AG04450 (cell line): ENCODE results near the gene PAN2. TPM values are rescaled to one million over a fixed set of nuclear protein-coding genes. Genes with fewer than 3 reads are reported as not detected.

Experiments
- CTCF ChIA-PET: fragments of 300-600, 350-600 bp; formaldehyde crosslinking; extraction: SDS; loops from one replicate; lab custom pipeline; 2022; ENCODE audit warnings: antibody characterized with exemption, inconsistent platforms; lab: Charles Lee
- POLR2A ChIA-PET: fragments of 350-600 bp; formaldehyde crosslinking; extraction: SDS; loops from one replicate; lab custom pipeline; 2021; ENCODE audit warnings: antibody characterized with exemption, inconsistent platforms; lab: Yijun Ruan, JAX
- DNase-seq: peaks from one replicate; pipeline ENCODE4 v3.0.0-alpha.2; 2011; ENCODE audit warnings: low read depth, low spot score
- H3K27ac ChIP-seq: one replicate; pipeline ENCODE4 v1.5.1; 2012; ENCODE audit warnings: low read depth, low read length, control low read depth
- H3K27me3 ChIP-seq: one replicate; pipeline ENCODE4 v1.6.0; 2012; ENCODE audit warnings: low read length; ENCODE audit not compliant: control insufficient read depth, insufficient read depth
- H3K4me3 ChIP-seq: 2 replicates; pipeline ENCODE4 v1.5.1; 2011; ENCODE audit warnings: mild to moderate bottlenecking, low read depth, low read length, control low read depth
- H3K9me3 ChIP-seq: 2 replicates; pipeline ENCODE4 v1.5.1; 2012; ENCODE audit warnings: low read length; ENCODE audit not compliant: control insufficient read depth, insufficient read depth
- polyA minus RNA-seq: library from RNA; depleted of rRNA, polyadenylated mRNA; stranded (reverse); fragments of >200 nt; gene quantifications from 2 replicates; pipeline ENCODE4 v1.2.3, GENCODE V29; 2011; rRNA and poly(A)+ RNA removed
- polyA plus RNA-seq: library from polyadenylated mRNA; depleted of rRNA; stranded (reverse); fragments of >200 nt; gene quantifications from 2 replicates; pipeline ENCODE4 v1.2.3, GENCODE V29; 2011; rRNA removed
- TF ChIP-seq, protein P1 (sequence below): IDR thresholded peaks from 2 replicates; pipeline ENCODE4 v1.5.1; 2011; ENCODE audit warnings: low read depth, low read length, control low read depth, inconsistent platforms

The PAN2 gene, protein sequence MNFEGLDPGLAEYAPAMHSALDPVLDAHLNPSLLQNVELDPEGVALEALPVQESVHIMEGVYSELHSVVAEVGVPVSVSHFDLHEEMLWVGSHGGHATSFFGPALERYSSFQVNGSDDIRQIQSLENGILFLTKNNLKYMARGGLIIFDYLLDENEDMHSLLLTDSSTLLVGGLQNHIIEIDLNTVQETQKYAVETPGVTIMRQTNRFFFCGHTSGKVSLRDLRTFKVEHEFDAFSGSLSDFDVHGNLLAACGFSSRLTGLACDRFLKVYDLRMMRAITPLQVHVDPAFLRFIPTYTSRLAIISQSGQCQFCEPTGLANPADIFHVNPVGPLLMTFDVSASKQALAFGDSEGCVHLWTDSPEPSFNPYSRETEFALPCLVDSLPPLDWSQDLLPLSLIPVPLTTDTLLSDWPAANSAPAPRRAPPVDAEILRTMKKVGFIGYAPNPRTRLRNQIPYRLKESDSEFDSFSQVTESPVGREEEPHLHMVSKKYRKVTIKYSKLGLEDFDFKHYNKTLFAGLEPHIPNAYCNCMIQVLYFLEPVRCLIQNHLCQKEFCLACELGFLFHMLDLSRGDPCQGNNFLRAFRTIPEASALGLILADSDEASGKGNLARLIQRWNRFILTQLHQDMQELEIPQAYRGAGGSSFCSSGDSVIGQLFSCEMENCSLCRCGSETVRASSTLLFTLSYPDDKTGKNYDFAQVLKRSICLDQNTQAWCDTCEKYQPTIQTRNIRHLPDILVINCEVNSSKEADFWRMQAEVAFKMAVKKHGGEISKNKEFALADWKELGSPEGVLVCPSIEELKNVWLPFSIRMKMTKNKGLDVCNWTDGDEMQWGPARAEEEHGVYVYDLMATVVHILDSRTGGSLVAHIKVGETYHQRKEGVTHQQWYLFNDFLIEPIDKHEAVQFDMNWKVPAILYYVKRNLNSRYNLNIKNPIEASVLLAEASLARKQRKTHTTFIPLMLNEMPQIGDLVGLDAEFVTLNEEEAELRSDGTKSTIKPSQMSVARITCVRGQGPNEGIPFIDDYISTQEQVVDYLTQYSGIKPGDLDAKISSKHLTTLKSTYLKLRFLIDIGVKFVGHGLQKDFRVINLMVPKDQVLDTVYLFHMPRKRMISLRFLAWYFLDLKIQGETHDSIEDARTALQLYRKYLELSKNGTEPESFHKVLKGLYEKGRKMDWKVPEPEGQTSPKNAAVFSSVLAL
- polyA plus RNA-seq (18.5 and 22.2 TPM in 2 replicates), polyA minus RNA-seq (10.0 and 13.9 TPM in 2 replicates)

DNA sequence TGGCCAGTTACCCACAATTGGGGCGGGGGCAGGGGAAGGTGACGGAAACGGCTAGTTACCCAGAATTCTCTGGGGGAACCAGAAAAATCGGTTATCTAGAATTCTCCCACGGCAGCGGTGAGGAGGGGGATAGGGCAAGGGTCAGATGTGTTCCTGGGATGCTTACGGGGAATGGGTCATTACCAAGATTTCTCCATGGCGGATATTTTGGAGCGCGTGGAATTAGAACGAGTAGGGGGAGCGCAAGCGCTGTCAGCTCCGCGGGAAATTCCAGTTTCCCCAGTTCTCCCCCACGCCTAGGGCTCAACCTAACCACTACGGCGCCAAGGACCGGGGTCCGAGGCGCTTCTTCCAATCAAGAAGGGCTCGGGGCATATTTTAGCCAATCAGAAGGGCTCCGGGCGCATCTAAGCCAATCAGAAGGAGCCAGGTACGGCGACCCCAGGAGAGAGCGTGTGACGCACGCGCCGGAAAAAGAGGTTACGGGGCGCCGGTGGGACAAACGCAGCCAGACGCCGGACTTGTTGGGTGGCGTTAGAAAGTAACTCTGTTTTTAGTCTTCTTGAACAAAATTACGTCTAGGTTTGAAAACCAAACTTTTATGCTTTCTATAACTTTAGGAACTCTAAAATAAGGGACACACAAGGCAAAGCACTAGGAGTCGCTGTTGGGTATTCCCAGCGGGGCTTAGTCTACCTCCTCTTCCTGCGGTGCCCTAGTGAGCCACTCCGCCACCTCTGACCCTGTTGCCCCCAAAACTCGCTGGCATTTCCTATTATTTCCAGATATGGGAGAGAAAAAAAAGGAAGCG is at the start of gene PAN2:
TSS of gene PAN2 (minus strand) at position 322 of the 811 bp plus-strand sequence. CDS start 906 bp downstream, outside the sequence.
- TF ChIP-seq, protein P1, sequence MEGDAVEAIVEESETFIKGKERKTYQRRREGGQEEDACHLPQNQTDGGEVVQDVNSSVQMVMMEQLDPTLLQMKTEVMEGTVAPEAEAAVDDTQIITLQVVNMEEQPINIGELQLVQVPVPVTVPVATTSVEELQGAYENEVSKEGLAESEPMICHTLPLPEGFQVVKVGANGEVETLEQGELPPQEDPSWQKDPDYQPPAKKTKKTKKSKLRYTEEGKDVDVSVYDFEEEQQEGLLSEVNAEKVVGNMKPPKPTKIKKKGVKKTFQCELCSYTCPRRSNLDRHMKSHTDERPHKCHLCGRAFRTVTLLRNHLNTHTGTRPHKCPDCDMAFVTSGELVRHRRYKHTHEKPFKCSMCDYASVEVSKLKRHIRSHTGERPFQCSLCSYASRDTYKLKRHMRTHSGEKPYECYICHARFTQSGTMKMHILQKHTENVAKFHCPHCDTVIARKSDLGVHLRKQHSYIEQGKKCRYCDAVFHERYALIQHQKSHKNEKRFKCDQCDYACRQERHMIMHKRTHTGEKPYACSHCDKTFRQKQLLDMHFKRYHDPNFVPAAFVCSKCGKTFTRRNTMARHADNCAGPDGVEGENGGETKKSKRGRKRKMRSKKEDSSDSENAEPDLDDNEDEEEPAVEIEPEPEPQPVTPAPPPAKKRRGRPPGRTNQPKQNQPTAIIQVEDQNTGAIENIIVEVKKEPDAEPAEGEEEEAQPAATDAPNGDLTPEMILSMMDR: peak; percentile 84
- DNase-seq: peak; percentile 90
- peak within 1 kb of the TSS; percentile 67 for H3K4me3 ChIP-seq
- peak within 1 kb of the TSS; percentile 91 for H3K27ac ChIP-seq
- no peaks in the 10 kb centered on the region for H3K9me3 ChIP-seq
- POLR2A ChIA-PET: interaction anchor here (1.0 to 2.1 kb wide), 3 partner anchors 18 to 116 kb away, joined by 5 to 13 read pairs (median 7); partner anchors contain the start of genes CNPY2, STAT2 and TIMELESS
- CTCF ChIA-PET: interaction anchor here (0.6 to 2.7 kb wide), 6 partner anchors 12 to 239 kb away, joined by 3 to 12 read pairs (median 5); no protein-coding TSS in a partner anchor
- H3K27me3 ChIP-seq: no peaks in the 10 kb centered on the region

DNA sequence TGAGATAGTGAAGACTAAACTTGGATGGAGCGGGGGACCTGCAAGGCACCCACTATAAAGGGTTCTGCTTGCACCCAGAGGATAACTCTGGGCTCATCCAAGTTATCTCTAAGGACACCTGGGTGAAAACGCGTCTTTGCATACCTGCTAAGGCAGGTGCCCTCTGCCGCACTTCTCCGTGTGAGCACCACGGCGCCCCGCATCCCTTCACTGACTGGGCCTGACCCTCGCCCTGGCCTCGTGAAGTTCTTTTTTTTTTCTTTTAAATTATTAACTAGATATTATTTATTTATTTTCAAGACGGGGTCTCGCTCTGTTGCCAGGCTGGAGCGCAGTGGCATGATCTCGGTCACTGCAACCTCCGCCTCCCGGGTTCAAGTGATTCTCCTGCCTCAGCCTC is 48.8 kb upstream of the PAN2 start:
- no peak for DNase-seq
- peaks cover 8% of the 10 kb centered on the region for H3K27me3 ChIP-seq
- no peak overlapping the region for H3K4me3 ChIP-seq
- TF ChIP-seq, protein P1: no peak
- H3K27ac ChIP-seq: no peak overlapping the region
- CTCF ChIA-PET: no interaction called here
- POLR2A ChIA-PET: interaction anchor here (0.9 kb wide), 1 partner anchor 22 kb away, joined by 3 read pairs; the partner anchor contains the start of gene STAT2
- H3K9me3 ChIP-seq: no peaks in the 10 kb centered on the region

DNA sequence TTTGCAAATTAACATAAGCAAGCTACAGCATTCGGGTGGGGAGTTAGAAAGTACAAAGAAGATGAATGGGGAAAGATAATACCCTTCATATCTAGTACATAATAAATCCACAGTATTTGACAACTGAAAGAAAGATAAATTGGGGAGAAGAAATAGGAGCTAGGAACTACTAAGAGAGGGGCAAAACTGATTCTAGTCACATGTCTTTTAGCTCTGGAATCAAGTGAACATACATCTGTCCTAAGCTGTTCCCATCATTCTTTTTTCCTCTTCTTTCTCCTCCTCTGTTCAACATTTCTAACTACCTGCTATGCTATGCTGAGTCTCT is 44.2 kb upstream of the PAN2 start:
- ChIA-PET CTCF (no interaction called here), POLR2A (no interaction called here)
- no peak overlapping the region for H3K27ac ChIP-seq
- DNase-seq: no peak
- no peaks in the 10 kb centered on the region for H3K9me3 ChIP-seq
- TF ChIP-seq, protein P1: no peak
- peaks cover 5% of the 10 kb centered on the region for H3K27me3 ChIP-seq
- H3K4me3 ChIP-seq: no peak overlapping the region

DNA sequence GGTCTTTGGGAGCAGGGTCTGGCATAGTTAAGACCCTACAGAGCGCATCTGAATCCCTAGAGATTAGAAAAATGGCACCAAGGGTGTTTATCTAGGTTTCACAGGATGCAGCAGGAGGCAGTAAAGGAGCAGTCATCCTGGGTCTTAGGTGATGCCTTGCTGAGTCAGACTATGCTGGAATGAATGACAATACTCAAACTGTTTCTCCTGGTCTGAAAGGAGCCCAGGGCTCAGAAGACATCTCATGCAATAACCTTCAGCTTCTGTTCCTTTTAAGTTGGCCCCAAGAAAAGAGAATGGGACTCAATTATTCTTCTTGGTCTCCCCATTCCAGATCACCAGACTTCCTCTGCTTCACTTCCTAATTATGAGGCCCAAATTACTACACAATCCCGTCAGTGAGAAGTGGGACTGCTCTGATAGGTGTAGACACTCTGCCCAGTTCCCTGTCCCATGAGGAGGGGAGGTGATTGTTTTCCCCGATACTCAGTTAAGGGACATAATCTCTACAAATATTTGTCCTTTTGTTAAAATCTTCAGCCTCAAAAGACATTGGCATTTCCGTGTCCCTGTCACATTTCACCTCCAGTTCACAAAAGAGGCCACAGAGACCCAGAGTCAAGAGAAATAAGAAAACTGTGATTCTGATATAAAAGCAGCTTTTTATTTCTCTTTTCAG is 43.6 kb upstream of the PAN2 start:
- no peak overlapping the region for H3K27ac ChIP-seq
- TF ChIP-seq, protein P1: no peak
- H3K9me3 ChIP-seq: no peaks in the 10 kb centered on the region
- H3K4me3 ChIP-seq: no peak overlapping the region
- CTCF ChIA-PET: no interaction called here
- POLR2A ChIA-PET: no interaction called here
- no peak for DNase-seq
- peaks cover 4% of the 10 kb centered on the region for H3K27me3 ChIP-seq
